ENCODE data around the gene ELFN2. TPM values are rescaled to one million over a fixed set of nuclear protein-coding genes. Genes with fewer than 3 reads are reported as not detected.

Gene ELFN2
- total RNA-seq, 1 donor from 2014 or later, result 0.26 TPM

DNA sequence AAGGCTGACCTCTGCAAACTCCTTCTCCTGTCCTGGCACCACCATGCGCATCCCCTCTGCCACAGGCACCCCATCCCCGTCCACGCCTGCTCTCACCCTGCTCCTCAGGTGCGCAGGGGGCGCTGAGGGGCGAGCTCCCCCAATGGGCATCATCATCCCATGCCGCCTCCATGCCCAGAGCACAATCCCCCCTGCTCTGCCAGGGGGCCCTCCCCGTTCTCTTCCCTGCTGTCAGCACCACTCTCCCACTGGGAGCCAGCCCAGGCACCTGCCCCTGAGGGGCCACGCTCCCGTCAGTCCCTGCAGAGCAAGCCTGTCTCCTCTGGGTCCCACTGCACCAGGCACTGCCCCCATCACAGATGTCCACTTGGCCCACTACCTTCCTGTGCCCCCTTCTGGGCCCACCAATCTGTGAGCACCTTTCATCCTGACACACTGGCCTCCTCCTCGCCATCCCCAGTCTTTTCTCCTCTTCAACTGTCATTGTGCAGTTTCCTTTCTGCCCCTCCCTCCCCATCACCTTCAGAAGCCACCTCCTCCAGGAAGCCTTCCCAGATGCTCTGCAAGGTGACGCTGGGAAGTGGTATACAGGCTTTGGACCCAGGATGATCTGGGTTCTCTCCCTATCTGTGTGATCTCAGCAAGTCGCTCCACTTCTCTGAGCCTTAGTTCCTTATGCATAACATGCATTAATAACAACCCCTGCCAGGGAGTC is 82.4 kb downstream of the ELFN2 start:
- DNase-seq (ENCODE audit: low read depth) (no peak), FAIRE-seq (no peak)
- Histone ChIP-seq H3K36me3 (ENCODE audit: control insufficient read depth, insufficient read depth, low read length) (no peaks in the 10 kb centered on the region), H3K27me3 (ENCODE audit: control insufficient read depth, insufficient read depth, low read length) (peaks cover 3% of the 10 kb centered on the region), H3K4me3 (ENCODE audit: low read depth, low read length) (no peak overlapping the region)
- TF ChIP-seq CTCF (IDR thresholded peaks at IDR 0.05; ENCODE audit: insufficient read depth, low read length, severe bottlenecking), result no peak

- no peak for TF ChIP-seq CTCF (IDR thresholded peaks at IDR 0.05; ENCODE audit: insufficient read depth, low read length, severe bottlenecking)
- Histone ChIP-seq H3K4me3 (ENCODE audit: low read depth, low read length) (no peak overlapping the region), H3K27me3 (ENCODE audit: control insufficient read depth, insufficient read depth, low read length) (peaks cover 3% of the 10 kb centered on the region), H3K36me3 (ENCODE audit: control insufficient read depth, insufficient read depth, low read length) (no peaks in the 10 kb centered on the region)
- FAIRE-seq (no peak), DNase-seq (ENCODE audit: low read depth) (no peak)
These were observed 83.2 kb downstream of the ELFN2 start for GRCh38 chr22:37343863-37344734.

- no peak for DNase-seq (ENCODE audit: low read depth)
- no peak for TF ChIP-seq CTCF (IDR thresholded peaks at IDR 0.05; ENCODE audit: insufficient read depth, low read length, severe bottlenecking)
- Histone ChIP-seq H3K4me3 (ENCODE audit: low read depth, low read length) (no peak overlapping the region), H3K36me3 (ENCODE audit: control insufficient read depth, insufficient read depth, low read length) (no peaks in the 10 kb centered on the region), H3K27me3 (ENCODE audit: control insufficient read depth, insufficient read depth, low read length) (peaks cover 3% of the 10 kb centered on the region)
- FAIRE-seq, result no peak
These were observed 83.9 kb downstream of the ELFN2 start for GRCh38 chr22:37343348-37343747.

- Histone ChIP-seq H3K27me3 (ENCODE audit: control insufficient read depth, insufficient read depth, low read length) (peaks cover 3% of the 10 kb centered on the region), H3K4me3 (ENCODE audit: low read depth, low read length) (no peak overlapping the region), H3K36me3 (ENCODE audit: control insufficient read depth, insufficient read depth, low read length) (no peaks in the 10 kb centered on the region)
- FAIRE-seq (no peak), DNase-seq (ENCODE audit: low read depth) (no peak)
- no peak for TF ChIP-seq CTCF (IDR thresholded peaks at IDR 0.05; ENCODE audit: insufficient read depth, low read length, severe bottlenecking)
These were observed 85.2 kb downstream of the ELFN2 start for GRCh38 chr22:37342065-37342464.

- no peak for TF ChIP-seq CTCF (IDR thresholded peaks at IDR 0.05; ENCODE audit: insufficient read depth, low read length, severe bottlenecking)
- DNase-seq (ENCODE audit: low read depth) (no peak), FAIRE-seq (no peak)
- Histone ChIP-seq H3K4me3 (ENCODE audit: low read depth, low read length) (no peak overlapping the region), H3K27me3 (ENCODE audit: control insufficient read depth, insufficient read depth, low read length) (peaks cover 3% of the 10 kb centered on the region), H3K36me3 (ENCODE audit: control insufficient read depth, insufficient read depth, low read length) (no peaks in the 10 kb centered on the region)
These were observed 86.7 kb downstream of the ELFN2 start for GRCh38 chr22:37340331-37341262.

Measured in bronchial epithelial cell (primary cell).